ENCODE measurements around the gene INPP4B. TPM values are rescaled to one million over a fixed set of nuclear protein-coding genes. Genes with fewer than 3 reads are reported as not detected.

INPP4B gene
- total RNA-seq, 1 experiment from 2014 or later, result 17.6 TPM

- Mint-ChIP-seq H3K27me3 (ENCODE audit: insufficient read depth, unreplicated experiment) (no peaks in the 10 kb centered on the region), H3K36me3 (ENCODE audit: insufficient read depth, unreplicated experiment) (no peaks in the 10 kb centered on the region), H3K27ac (ENCODE audit: low read depth, unreplicated experiment) (no peak overlapping the region), H3K9me3 (ENCODE audit: unreplicated experiment) (no peaks in the 10 kb centered on the region), H3K4me3 (ENCODE audit: unreplicated experiment) (no peak overlapping the region), H3K4me1 (ENCODE audit: insufficient read depth, unreplicated experiment) (peaks cover 32% of the 10 kb centered on the region)
- ChIA-PET CTCF (interaction anchor here (0.5 to 3.6 kb wide), 26 partner anchors 10 to 1031 kb away, joined by 3 to 23 read pairs (median 4); no protein-coding TSS in a partner anchor), POLR2A (interaction anchor here (0.8 to 3.9 kb wide), 5 partner anchors 10 to 367 kb away, joined by 3 to 24 read pairs (median 3); no protein-coding TSS in a partner anchor)
- no peak for TF ChIP-seq CTCF (IDR thresholded peaks at IDR 0.05; ENCODE audit: unreplicated experiment)
- BruUV-seq (replicated peaks), result no TSS peak
- no peak for DNase-seq (ENCODE audit: unreplicated experiment)
- intact Hi-C loops (cut with micrococcal nuclease), result loop anchor here (5.0 to 10.0 kb wide), 3 partner anchors 53 to 731 kb away; no protein-coding TSS in a partner anchor
Observed at GRCh38 chr4:142354041-142354440, 492.1 kb downstream of the INPP4B start.

GRCh38 chr4:142353149-142353738, 492.9 kb downstream of the INPP4B start:
- H3K4me3 Mint-ChIP-seq (ENCODE audit: unreplicated experiment), result no peak overlapping the region
- CTCF ChIA-PET, result interaction anchor here (0.5 to 3.6 kb wide), 41 partner anchors 11 to 1032 kb away, joined by 3 to 23 read pairs (median 4); partner anchors contain the start of gene INPP4B
- intact Hi-C loops (cut with micrococcal nuclease), result loop anchor here (1.0 to 10.0 kb wide), 6 partner anchors 54 to 732 kb away; no protein-coding TSS in a partner anchor

GRCh38 chr4:142352712-142353111, 493.4 kb downstream of the INPP4B start:
- ChIA-PET POLR2A (interaction anchor here (0.8 to 2.7 kb wide), 3 partner anchors 21 to 367 kb away, joined by 3 to 19 read pairs (median 4); no protein-coding TSS in a partner anchor), CTCF (interaction anchor here (0.6 to 3.6 kb wide), 29 partner anchors 11 to 495 kb away, joined by 3 to 23 read pairs (median 4); partner anchors contain the start of gene INPP4B)
- no peaks in the 10 kb centered on the region for H3K9me3 Mint-ChIP-seq (ENCODE audit: unreplicated experiment)
- H3K27me3 Mint-ChIP-seq (ENCODE audit: insufficient read depth, unreplicated experiment), result no peaks in the 10 kb centered on the region
- H3K4me3 Mint-ChIP-seq (ENCODE audit: unreplicated experiment), result no peak overlapping the region
- peaks cover 39% of the 10 kb centered on the region for H3K4me1 Mint-ChIP-seq (ENCODE audit: insufficient read depth, unreplicated experiment)
- DNase-seq (ENCODE audit: unreplicated experiment), result no peak
- BruUV-seq (replicated peaks), result no TSS peak
- no peak for TF ChIP-seq CTCF (IDR thresholded peaks at IDR 0.05; ENCODE audit: unreplicated experiment)
- H3K27ac Mint-ChIP-seq (ENCODE audit: low read depth, unreplicated experiment), result peak overlapping the region; percentile 85
- H3K36me3 Mint-ChIP-seq (ENCODE audit: insufficient read depth, unreplicated experiment), result no peaks in the 10 kb centered on the region
- intact Hi-C loops (cut with micrococcal nuclease), result loop anchor here (1.0 to 10.0 kb wide), 6 partner anchors 55 to 732 kb away; no protein-coding TSS in a partner anchor

More at GRCh38 chr4:142353149-142353738, 492.9 kb downstream of the INPP4B start:
- Mint-ChIP-seq H3K4me1 (ENCODE audit: insufficient read depth, unreplicated experiment) (peaks cover 37% of the 10 kb centered on the region), H3K36me3 (ENCODE audit: insufficient read depth, unreplicated experiment) (no peaks in the 10 kb centered on the region), H3K27ac (ENCODE audit: low read depth, unreplicated experiment) (peak overlapping the region; percentile 85), H3K27me3 (ENCODE audit: insufficient read depth, unreplicated experiment) (no peaks in the 10 kb centered on the region), H3K9me3 (ENCODE audit: unreplicated experiment) (no peaks in the 10 kb centered on the region)
- peak; percentile 83 for TF ChIP-seq CTCF (IDR thresholded peaks at IDR 0.05; ENCODE audit: unreplicated experiment)
- POLR2A ChIA-PET, result interaction anchor here (0.6 to 3.9 kb wide), 6 partner anchors 20 to 366 kb away, joined by 3 to 24 read pairs (median 4); no protein-coding TSS in a partner anchor
- BruUV-seq (replicated peaks), result no TSS peak
- DNase-seq (ENCODE audit: unreplicated experiment), result peak; percentile 68

GRCh38 chr4:142351958-142352357, 494.1 kb downstream of the INPP4B start:
- ChIA-PET POLR2A (interaction anchor here (0.7 to 2.7 kb wide), 3 partner anchors 54 to 501 kb away, joined by 3 to 19 read pairs (median 4); no protein-coding TSS in a partner anchor), CTCF (interaction anchor here (0.6 to 3.6 kb wide), 17 partner anchors 10 to 1006 kb away, joined by 3 to 23 read pairs (median 5); no protein-coding TSS in a partner anchor)
- TF ChIP-seq CTCF (IDR thresholded peaks at IDR 0.05; ENCODE audit: unreplicated experiment), result no peak
- no peaks in the 10 kb centered on the region for H3K9me3 Mint-ChIP-seq (ENCODE audit: unreplicated experiment)
- intact Hi-C loops (cut with micrococcal nuclease), result loop anchor here (2.0 to 10.0 kb wide), 4 partner anchors 55 to 733 kb away; no protein-coding TSS in a partner anchor
- BruUV-seq (replicated peaks), result no TSS peak
- peaks cover 39% of the 10 kb centered on the region for H3K4me1 Mint-ChIP-seq (ENCODE audit: insufficient read depth, unreplicated experiment)
- H3K36me3 Mint-ChIP-seq (ENCODE audit: insufficient read depth, unreplicated experiment), result no peaks in the 10 kb centered on the region
- DNase-seq (ENCODE audit: unreplicated experiment), result no peak
- H3K27ac Mint-ChIP-seq (ENCODE audit: low read depth, unreplicated experiment), result peak overlapping the region; percentile 85
- no peaks in the 10 kb centered on the region for H3K27me3 Mint-ChIP-seq (ENCODE audit: insufficient read depth, unreplicated experiment)
- no peak overlapping the region for H3K4me3 Mint-ChIP-seq (ENCODE audit: unreplicated experiment)
